AG09309 (cell line): ENCODE measurements around the gene GRPEL1.
A peak's percentile ranks its signal among the peaks of the same experiment; 100 is the strongest.

Source experiments
- DNase-seq: peaks from one replicate; pipeline ENCODE4 v3.0.0-alpha.2; 2010; ENCODE audit warnings: low read depth
- H3K4me3 ChIP-seq: 2 replicates; pipeline ENCODE4 v1.5.1; 2011; ENCODE audit warnings: mild to moderate bottlenecking, low read depth, low read length, moderate library complexity; ENCODE audit not compliant: control insufficient read depth
- CTCF ChIP-seq: IDR thresholded peaks from 2 replicates; pipeline ENCODE4 v1.5.1; 2011; ENCODE audit warnings: mild to moderate bottlenecking, low read depth, low read length, inconsistent platforms; ENCODE audit not compliant: insufficient read depth, control insufficient read depth; ENCODE audit errors: missing control alignments

Gene GRPEL1

GRCh38 chr4:7046971-7047370, 20.9 kb downstream of the GRPEL1 start:
- no peak for TF ChIP-seq CTCF
- no peak overlapping the region for H3K4me3 ChIP-seq
- no peak for DNase-seq

GRCh38 chr4:7045961-7046921, 21.6 kb downstream of the GRPEL1 start:
- no peak for TF ChIP-seq CTCF
- no peak for DNase-seq
- no peak overlapping the region for H3K4me3 ChIP-seq

GRCh38 chr4:7045553-7045952, 22.3 kb downstream of the GRPEL1 start:
- no peak for DNase-seq
- H3K4me3 ChIP-seq: no peak overlapping the region
- no peak for TF ChIP-seq CTCF

- TF ChIP-seq CTCF: no peak
- peak overlapping the region; percentile 94 for H3K4me3 ChIP-seq
- no peak for DNase-seq
These were observed 23.5 kb downstream of the GRPEL1 start for GRCh38 chr4:7044137-7044930.

- DNase-seq: no peak
- H3K4me3 ChIP-seq: peak within 1 kb of the TSS; percentile 94
- peak; percentile 5 for TF ChIP-seq CTCF
These were observed 24.4 kb downstream of the GRPEL1 start, which contains the start of gene TADA2B for GRCh38 chr4:7043284-7044136. Gene TADA2B, plus strand, starts transcription at chr4:7043372. Its CDS starts 208 bp downstream, at chr4:7043580.
